GM10266 (cell line): ENCODE data around the gene TENM3.

Source experiments
- DNase-seq: peaks from one replicate; pipeline ENCODE4 v3.0.0; 2012; ENCODE audit errors: extremely low spot score
- CTCF ChIP-seq: IDR thresholded peaks from 2 replicates; pipeline ENCODE4 v1.5.1; 2012; ENCODE audit warnings: mild to moderate bottlenecking, low read depth; ENCODE audit not compliant: control insufficient read depth, insufficient read depth; ENCODE audit errors: missing control alignments

The TENM3 gene

DNA sequence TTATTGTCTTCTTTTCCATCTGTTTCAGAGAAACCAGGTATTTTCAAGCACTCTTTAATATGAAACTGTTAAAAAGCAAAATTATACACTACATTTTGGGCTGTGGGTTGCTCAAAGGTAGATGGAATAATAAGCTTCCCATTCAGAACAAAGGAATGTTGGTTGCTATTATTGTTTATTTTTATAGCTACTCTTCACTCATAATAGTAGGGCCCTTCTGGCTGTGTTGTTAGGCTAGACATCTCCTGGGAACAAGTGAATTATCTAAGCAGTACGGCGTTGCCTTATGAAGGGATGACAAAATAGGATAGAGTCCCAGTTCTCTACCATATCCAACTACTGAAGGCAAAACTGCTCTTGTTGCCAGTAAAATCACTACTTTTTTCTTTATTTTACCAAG lies 34.2 kb downstream of the TENM3 start:
- no peak for TF ChIP-seq CTCF
- no peak for DNase-seq

DNA sequence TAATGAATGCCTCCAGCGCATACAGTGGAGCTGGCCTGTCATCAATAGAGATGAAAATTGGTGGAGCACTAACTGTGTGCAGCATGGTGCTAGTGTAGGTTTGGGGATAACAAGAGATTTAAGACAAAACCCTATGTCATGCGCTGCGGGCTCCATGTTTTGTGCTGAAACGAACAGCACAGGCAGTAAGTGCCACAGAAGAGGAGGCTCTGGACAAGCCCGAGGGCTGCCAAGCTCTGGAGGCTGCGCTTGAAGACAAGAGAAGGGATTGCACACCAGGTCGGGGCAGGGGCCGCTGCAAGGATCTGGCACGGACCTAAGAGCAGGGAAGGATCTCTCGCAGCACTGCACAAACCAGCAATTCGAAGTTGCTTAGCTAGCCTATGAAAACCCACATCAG lies 35.5 kb downstream of the TENM3 start:
- DNase-seq, result no peak
- no peak for TF ChIP-seq CTCF

GRCh38 chr4:182280436-182281111 lies 37.4 kb downstream of the TENM3 start:
- DNase-seq, result no peak
- TF ChIP-seq CTCF, result no peak

GRCh38 chr4:182286035-182286434 lies 42.8 kb downstream of the TENM3 start:
- TF ChIP-seq CTCF, result no peak

DNA sequence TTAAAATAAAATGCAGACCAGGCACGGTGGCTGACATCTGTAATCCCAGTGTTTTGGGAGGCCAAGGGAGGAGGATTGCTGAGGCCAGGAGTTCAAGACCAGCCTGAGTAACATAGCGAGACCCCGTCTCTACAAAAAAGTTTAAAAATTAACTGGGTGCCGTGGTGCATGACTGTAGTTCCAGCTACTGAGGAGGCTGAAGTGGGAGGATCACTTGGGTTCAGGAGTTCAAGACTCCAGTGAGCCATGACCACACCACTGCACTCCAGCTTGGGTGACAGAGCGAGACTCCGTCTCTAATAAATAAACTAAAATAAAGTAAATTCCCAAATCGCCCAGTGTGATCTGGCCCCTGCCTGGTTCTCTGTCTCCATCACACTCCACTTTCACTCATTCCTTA lies 43.7 kb downstream of the TENM3 start:
- no peak for TF ChIP-seq CTCF
- no peak for DNase-seq

More at GRCh38 chr4:182286035-182286434, 42.8 kb downstream of the TENM3 start:
- no peak for DNase-seq

DNA sequence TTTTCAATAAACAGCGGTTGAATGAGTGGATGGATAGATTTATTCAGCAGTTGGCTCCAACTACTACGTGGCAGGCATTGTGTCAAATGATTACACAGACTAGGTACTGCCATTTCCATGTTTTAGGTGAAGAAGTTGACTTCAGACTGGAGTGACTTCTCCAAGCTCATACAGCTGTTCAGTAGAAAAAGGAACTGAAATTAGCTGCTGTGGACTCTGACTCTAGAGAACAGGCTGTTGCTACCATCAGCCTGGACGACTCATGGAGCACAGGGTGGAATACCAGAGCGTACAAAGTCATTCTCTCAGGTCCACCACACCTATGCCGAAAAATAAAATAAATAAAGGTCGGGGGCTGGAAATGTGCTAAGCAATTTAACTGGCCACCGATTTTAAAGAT lies 45.3 kb downstream of the TENM3 start:
- DNase-seq, result no peak
- TF ChIP-seq CTCF, result no peak

- no peak for DNase-seq
- no peak for TF ChIP-seq CTCF
These were observed 46.6 kb downstream of the TENM3 start for GRCh38 chr4:182289809-182290208.
